ENCODE data around the gene CCDC102A.

DNA sequence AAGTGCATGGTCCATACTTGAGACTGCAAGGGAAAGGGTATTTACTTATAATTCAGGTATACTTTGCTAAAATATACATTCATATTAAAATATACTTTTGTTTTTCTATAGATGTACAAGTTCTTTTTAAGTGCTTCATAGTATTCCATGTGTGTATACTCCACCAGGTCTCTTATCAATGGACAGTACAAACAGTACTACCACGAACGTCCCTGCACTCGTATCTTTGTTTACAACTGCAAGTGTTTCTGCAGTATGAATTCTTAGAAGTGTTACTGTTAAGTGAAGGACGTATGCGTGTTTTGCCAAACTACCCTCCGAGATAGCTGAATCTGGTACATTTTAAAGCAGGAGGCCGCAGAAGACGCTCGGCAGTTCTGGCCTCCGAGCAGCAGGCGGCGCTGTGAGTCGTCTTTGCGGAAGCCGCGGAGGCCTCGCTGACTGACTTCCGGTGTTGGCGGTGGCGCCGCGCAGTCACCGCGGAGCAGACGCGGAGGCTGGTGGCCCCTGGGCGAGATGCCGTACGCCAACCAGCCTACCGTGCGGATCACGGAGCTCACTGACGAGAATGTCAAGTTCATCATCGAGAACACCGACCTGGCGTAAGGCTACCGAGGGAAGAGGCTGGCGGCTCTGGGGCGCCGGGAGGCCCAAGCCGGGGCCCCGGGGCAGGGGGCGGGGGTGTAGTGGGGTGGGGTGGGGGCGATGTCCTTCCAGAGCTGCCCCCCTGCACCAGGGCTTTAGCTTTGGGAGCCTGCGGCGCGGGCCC, 74.0 kb downstream of the CCDC102A start, which contains the start of gene POLR2C:
- peak; percentile 98 to 99 for TF ChIP-seq POLR2AphosphoS5 (IDR thresholded peaks at IDR 0.05)
- TF ChIP-seq, protein P1, sequence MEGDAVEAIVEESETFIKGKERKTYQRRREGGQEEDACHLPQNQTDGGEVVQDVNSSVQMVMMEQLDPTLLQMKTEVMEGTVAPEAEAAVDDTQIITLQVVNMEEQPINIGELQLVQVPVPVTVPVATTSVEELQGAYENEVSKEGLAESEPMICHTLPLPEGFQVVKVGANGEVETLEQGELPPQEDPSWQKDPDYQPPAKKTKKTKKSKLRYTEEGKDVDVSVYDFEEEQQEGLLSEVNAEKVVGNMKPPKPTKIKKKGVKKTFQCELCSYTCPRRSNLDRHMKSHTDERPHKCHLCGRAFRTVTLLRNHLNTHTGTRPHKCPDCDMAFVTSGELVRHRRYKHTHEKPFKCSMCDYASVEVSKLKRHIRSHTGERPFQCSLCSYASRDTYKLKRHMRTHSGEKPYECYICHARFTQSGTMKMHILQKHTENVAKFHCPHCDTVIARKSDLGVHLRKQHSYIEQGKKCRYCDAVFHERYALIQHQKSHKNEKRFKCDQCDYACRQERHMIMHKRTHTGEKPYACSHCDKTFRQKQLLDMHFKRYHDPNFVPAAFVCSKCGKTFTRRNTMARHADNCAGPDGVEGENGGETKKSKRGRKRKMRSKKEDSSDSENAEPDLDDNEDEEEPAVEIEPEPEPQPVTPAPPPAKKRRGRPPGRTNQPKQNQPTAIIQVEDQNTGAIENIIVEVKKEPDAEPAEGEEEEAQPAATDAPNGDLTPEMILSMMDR (IDR thresholded peaks at IDR 0.05), result peak in 2 of 3 experiments; percentile 95 to 98
- peak; percentile 81 for TF ChIP-seq POLR2A (IDR thresholded peaks at IDR 0.05; ENCODE audit: low read depth)
- no peak for TF ChIP-seq EP300 (IDR thresholded peaks at IDR 0.05)
